Sigmoid colon (tissue), 7 donors: ENCODE measurements around the gene UQCRFS1. TPM values are rescaled to one million over a fixed set of nuclear protein-coding genes. Genes with fewer than 3 reads are reported as not detected.
"Not testable (repeated sequence)": the region's sequence is repeated elsewhere in the genome, so short reads cannot be mapped to it uniquely, and the experiment has no call there.

Experiments used
- DNase-seq: peaks from one replicate; pipeline ENCODE4 v3.0.0-alpha.2; 2019
- H3K27ac ChIP-seq, 4 donors: fragments of 200-600 bp; sonication (generic); one replicate each; pipeline ENCODE4 v1.5.1; 2016 to 2019; ENCODE audit warnings: mild to moderate bottlenecking in 1 of 4
- H3K27me3 ChIP-seq, 3 donors: fragments of 200-600 bp; sonication (generic); one replicate each; pipeline ENCODE4 v1.5.1; 2019; ENCODE audit warnings: mild to moderate bottlenecking in 1 of 3
- H3K36me3 ChIP-seq, 4 donors: fragments of 200-600 bp; sonication (generic); one replicate each; pipeline ENCODE4 v1.5.1; 2016 to 2019
- H3K4me1 ChIP-seq, 4 donors: fragments of 200-600 bp; sonication (generic); one replicate each; pipeline ENCODE4 v1.5.1; 2017 to 2019
- H3K4me3 ChIP-seq, 4 donors: fragments of 200-600 bp; sonication (generic); one replicate each; pipeline ENCODE4 v1.5.1; 2017 to 2019; ENCODE audit warnings: mild to moderate bottlenecking in 2 of 4, moderate library complexity in 1 of 4
- H3K9me3 ChIP-seq, 4 donors: fragments of 200-600 bp in 3 of 4; sonication (generic) in 3 of 4; one replicate each; pipeline versions ENCODE4 v1.5.1 to v1.6.1; 2013 to 2019
- EP300 ChIP-seq, 4 donors: sonication (generic); formaldehyde crosslinking; IDR thresholded peaks; one replicate each; pipeline ENCODE4 v1.6.1; 2017; ENCODE audit warnings: antibody characterized with exemption in 4 of 4
- POLR2A ChIP-seq, 2 donors: fragments of 450-650 bp; IDR thresholded peaks; one replicate each; pipeline ENCODE4 v1.6.1; 2016; ENCODE audit warnings: antibody characterized with exemption in 2 of 2, mild to moderate bottlenecking in 2 of 2, moderate library complexity in 2 of 2
- POLR2AphosphoS5 ChIP-seq, 4 donors: sonication (generic); formaldehyde crosslinking; IDR thresholded peaks; one replicate each; pipeline ENCODE4 v1.6.1; 2017; ENCODE audit warnings: antibody characterized with exemption in 4 of 4
- WGBS, 2 donors: extraction: QIAGEN DNeasy Blood & Tissue Kit; methylation state at CpG; one replicate each; pipeline ENCODE4 v1.1.7; 2013; 5-methylcytosine and 5-hydroxymethylcytosine counted together
- intact Hi-C: fragments of 100-400 bp; cut with DNase I; formaldehyde crosslinking; loops from one replicate; pipeline ENCODE4 v1.15.1; 2023
- polyA plus RNA-seq, 3 donors: library from polyadenylated mRNA; stranded (reverse); fragments of 200-250 nt; gene quantifications; one replicate each; pipeline ENCODE4 v1.2.3, GENCODE V29; 2013
- total RNA-seq, 4 donors: library from RNA; depleted of rRNA; stranded (reverse); fragments of >200 nt; gene quantifications; one replicate each; pipeline ENCODE4 v1.1.0, GENCODE V29; 2016
- TF ChIP-seq, protein P1 (sequence below), 4 experiments: fragments of 450-650 bp in 3 of 4; fragments of 200-600 bp in 1 of 4; IDR thresholded peaks; one replicate each; pipeline ENCODE4 v1.5.1; 2016 to 2019; ENCODE audit warnings: antibody characterized with exemption in 4 of 4, mild to moderate bottlenecking in 3 of 4, moderate library complexity in 2 of 4
- donor health status: healthy with polysubstance abuse.
- donor health status: Bipolar disorder and iron deficiency.
- donor health status: healthy.

The UQCRFS1 gene
- total and polyA plus RNA-seq, 7 donors, result 30.2 to 148 (median 46.4) TPM

DNA sequence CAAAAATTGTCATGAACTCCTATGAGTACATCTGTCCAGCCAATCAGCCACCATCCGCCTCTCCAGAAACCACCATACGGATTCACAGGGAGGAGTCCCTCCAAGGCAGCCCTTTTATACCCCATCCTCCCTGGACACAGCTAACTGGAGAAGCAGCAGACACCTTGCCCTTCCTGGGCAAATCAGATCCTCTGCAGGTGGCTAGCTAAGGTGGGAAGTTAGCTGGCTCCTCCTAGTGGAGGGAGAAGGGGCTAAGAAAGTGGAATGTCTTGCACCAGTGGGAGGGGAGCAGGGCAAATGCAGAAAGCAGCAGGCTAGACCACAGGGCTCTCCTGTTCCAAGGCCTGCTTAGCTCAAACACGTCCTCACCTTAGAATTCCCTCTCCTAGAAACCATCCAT, 46.2 kb upstream of the UQCRFS1 start:
- 79 to 83% methylated on average over 3 of the region's 3 CpGs for WGBS, 2 donors
- intact Hi-C loops, result no loop called here
- TF ChIP-seq EP300 (IDR thresholded peaks at IDR 0.05) (no peak), POLR2A (IDR thresholded peaks at IDR 0.05) (no peak), POLR2AphosphoS5 (IDR thresholded peaks at IDR 0.05) (no peak)
- TF ChIP-seq, protein P1, sequence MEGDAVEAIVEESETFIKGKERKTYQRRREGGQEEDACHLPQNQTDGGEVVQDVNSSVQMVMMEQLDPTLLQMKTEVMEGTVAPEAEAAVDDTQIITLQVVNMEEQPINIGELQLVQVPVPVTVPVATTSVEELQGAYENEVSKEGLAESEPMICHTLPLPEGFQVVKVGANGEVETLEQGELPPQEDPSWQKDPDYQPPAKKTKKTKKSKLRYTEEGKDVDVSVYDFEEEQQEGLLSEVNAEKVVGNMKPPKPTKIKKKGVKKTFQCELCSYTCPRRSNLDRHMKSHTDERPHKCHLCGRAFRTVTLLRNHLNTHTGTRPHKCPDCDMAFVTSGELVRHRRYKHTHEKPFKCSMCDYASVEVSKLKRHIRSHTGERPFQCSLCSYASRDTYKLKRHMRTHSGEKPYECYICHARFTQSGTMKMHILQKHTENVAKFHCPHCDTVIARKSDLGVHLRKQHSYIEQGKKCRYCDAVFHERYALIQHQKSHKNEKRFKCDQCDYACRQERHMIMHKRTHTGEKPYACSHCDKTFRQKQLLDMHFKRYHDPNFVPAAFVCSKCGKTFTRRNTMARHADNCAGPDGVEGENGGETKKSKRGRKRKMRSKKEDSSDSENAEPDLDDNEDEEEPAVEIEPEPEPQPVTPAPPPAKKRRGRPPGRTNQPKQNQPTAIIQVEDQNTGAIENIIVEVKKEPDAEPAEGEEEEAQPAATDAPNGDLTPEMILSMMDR (IDR thresholded peaks at IDR 0.05), result no peak
- H3K4me3 ChIP-seq, result no peak overlapping the region
- no peak for DNase-seq
- no peaks in the 10 kb centered on the region for H3K9me3 ChIP-seq
- no peaks in the 10 kb centered on the region for H3K4me1 ChIP-seq
- H3K27me3 ChIP-seq, result no peaks in the 10 kb centered on the region
- H3K27ac ChIP-seq, result no peak overlapping the region
- H3K36me3 ChIP-seq, result no peaks in the 10 kb centered on the region

- intact Hi-C loops, result no loop called here
- no peak overlapping the region for H3K27ac ChIP-seq
- no peak for DNase-seq
- no peaks in the 10 kb centered on the region for H3K9me3 ChIP-seq
- no peaks in the 10 kb centered on the region for H3K36me3 ChIP-seq
- no peaks in the 10 kb centered on the region for H3K4me1 ChIP-seq
- H3K4me3 ChIP-seq, result no peak overlapping the region
- WGBS, 2 donors, result 53 to 60% methylated on average over 2 of the region's 2 CpGs
- H3K27me3 ChIP-seq, result no peaks in the 10 kb centered on the region
- TF ChIP-seq, protein P1 (IDR thresholded peaks at IDR 0.05), result no peak
- no peak for TF ChIP-seq POLR2A (IDR thresholded peaks at IDR 0.05)
- TF ChIP-seq POLR2AphosphoS5 (IDR thresholded peaks at IDR 0.05), result no peak
- TF ChIP-seq EP300 (IDR thresholded peaks at IDR 0.05), result no peak
Observed at GRCh38 chr19:29256516-29256915, 43.6 kb upstream of the UQCRFS1 start.

- intact Hi-C loops, result no loop called here
- no peak overlapping the region for H3K4me3 ChIP-seq
- no peaks in the 10 kb centered on the region for H3K9me3 ChIP-seq
- DNase-seq, result no peak
- WGBS, 2 donors, result 92 to 93% methylated on average over 8 of the region's 8 CpGs
- no peak for TF ChIP-seq POLR2AphosphoS5 (IDR thresholded peaks at IDR 0.05)
- TF ChIP-seq EP300 (IDR thresholded peaks at IDR 0.05), result no peak
- TF ChIP-seq, protein P1 (IDR thresholded peaks at IDR 0.05), result no peak
- TF ChIP-seq POLR2A (IDR thresholded peaks at IDR 0.05), result no peak
- no peak overlapping the region for H3K27ac ChIP-seq
- H3K36me3 ChIP-seq, result no peaks in the 10 kb centered on the region
- H3K27me3 ChIP-seq, result no peaks in the 10 kb centered on the region
- no peaks in the 10 kb centered on the region for H3K4me1 ChIP-seq
Observed at GRCh38 chr19:29255912-29256311, 43.0 kb upstream of the UQCRFS1 start.

DNA sequence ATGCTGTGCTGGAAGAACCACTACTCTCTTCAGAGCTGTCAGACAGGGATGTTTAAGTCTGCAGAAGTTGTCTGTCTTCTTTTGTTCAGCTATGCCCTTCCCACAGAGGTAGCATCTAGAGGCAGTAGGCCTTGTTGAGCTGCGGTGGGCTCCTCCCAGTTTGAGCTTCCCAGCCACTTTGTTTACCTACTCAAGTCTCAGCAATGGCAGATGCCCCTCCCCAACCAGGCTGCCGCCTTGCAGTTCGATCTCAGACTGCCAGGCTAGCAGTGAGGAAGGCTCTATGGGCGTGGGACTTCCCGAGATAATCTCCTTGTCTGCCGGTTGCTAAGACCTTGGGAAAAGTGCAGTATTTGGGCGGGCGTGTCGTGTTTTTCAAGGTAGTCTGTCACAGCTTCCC, 42.1 kb upstream of the UQCRFS1 start:
- TF ChIP-seq EP300 (IDR thresholded peaks at IDR 0.05) (no peak), POLR2A (IDR thresholded peaks at IDR 0.05) (no peak)
- Histone ChIP-seq H3K36me3 (no peaks in the 10 kb centered on the region), H3K27me3 (no peaks in the 10 kb centered on the region), H3K4me3 (no peak overlapping the region), H3K27ac (no peak overlapping the region), H3K9me3 (no peaks in the 10 kb centered on the region), H3K4me1 (no peaks in the 10 kb centered on the region)
- WGBS, 2 donors, result 54 to 78% methylated on average over 9 of the region's 9 CpGs
- DNase-seq, result no peak
- intact Hi-C loops, result no loop called here

GRCh38 chr19:29249798-29250197, 36.8 kb upstream of the UQCRFS1 start:
- DNase-seq, H3K9me3 ChIP-seq, H3K27me3 ChIP-seq, H3K27ac ChIP-seq, intact Hi-C loops, H3K36me3 ChIP-seq, H3K4me3 ChIP-seq: not testable (repeated sequence)
- 65 to 71% methylated on average over 3 of the region's 3 CpGs for WGBS, 2 donors
- peaks cover 0 to 11% (median 4%) of the 10 kb centered on the region in 4 donors for H3K4me1 ChIP-seq

- intact Hi-C loops, result no loop called here
- Histone ChIP-seq H3K4me3 (no peak overlapping the region), H3K27me3 (peaks cover 0 to 3% (median 0%) of the 10 kb centered on the region in 3 donors), H3K9me3 (no peaks in the 10 kb centered on the region), H3K4me1 (peaks cover 0 to 11% (median 4%) of the 10 kb centered on the region in 4 donors), H3K27ac (no peak overlapping the region), H3K36me3 (no peaks in the 10 kb centered on the region)
- TF ChIP-seq EP300 (IDR thresholded peaks at IDR 0.05), result no peak
- TF ChIP-seq POLR2A (IDR thresholded peaks at IDR 0.05), result no peak
- TF ChIP-seq, protein P1 (IDR thresholded peaks at IDR 0.05), result no peak
- TF ChIP-seq POLR2AphosphoS5 (IDR thresholded peaks at IDR 0.05), result no peak
- 66 to 71% methylated on average over 9 of the region's 9 CpGs for WGBS, 2 donors
- DNase-seq, result no peak
Observed at GRCh38 chr19:29248332-29248844, 35.4 kb upstream of the UQCRFS1 start.
